GM18867 (cell line): ENCODE data around the gene BATF.
A peak's percentile ranks its signal among the peaks of the same experiment; 100 is the strongest.

Experiments
- ATAC-seq: cut with Tn5 transposase; IDR thresholded peaks from one replicate; pipeline ENCODE4 v1.9.1; 2021; ENCODE audit warnings: mild to moderate bottlenecking, moderate library complexity; ENCODE audit not compliant: unreplicated experiment

Gene BATF

GRCh38 chr14:75559451-75560222 is 37.4 kb downstream of the BATF start:
- peak; percentile 45 for ATAC-seq

GRCh38 chr14:75561013-75561432 is 38.8 kb downstream of the BATF start:
- ATAC-seq, result peak; percentile 43

GRCh38 chr14:75562089-75562488 is 39.8 kb downstream of the BATF start:
- no peak for ATAC-seq

GRCh38 chr14:75562489-75562888 is 40.2 kb downstream of the BATF start:
- ATAC-seq, result no peak

GRCh38 chr14:75563931-75564330 is 41.7 kb downstream of the BATF start:
- ATAC-seq, result no peak

- no peak for ATAC-seq
Observed at GRCh38 chr14:75565056-75565455, 42.8 kb downstream of the BATF start.

- ATAC-seq, result peak; percentile 47
Observed at GRCh38 chr14:75566321-75566720, 44.1 kb downstream of the BATF start.

DNA sequence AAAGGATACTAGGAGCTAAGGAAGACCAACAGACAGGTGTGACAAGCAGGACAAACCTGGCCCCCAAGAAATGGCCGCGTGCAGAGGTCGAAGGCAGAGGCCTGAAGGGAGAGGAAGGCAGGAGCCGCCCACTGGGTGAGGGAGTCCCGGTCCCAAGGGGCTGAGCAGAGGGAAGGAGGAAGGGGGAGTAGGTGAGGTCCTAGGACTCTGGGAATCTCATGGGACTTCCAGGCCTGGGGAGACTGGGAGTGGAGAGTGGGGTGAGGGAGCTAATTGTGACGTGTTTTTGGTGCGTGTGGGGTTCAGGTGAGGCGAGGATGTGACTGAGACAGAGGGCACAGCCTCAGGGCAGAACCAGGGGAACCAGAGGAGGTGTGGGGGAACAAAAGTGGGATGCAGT is 44.5 kb downstream of the BATF start:
- ATAC-seq, result no peak

GRCh38 chr14:75568140-75568539 is 45.9 kb downstream of the BATF start:
- ATAC-seq, result no peak

GRCh38 chr14:75568791-75569190 is 46.5 kb downstream of the BATF start:
- no peak for ATAC-seq

- peak; percentile 53 for ATAC-seq
Observed at GRCh38 chr14:75570797-75571196, 48.5 kb downstream of the BATF start.

DNA sequence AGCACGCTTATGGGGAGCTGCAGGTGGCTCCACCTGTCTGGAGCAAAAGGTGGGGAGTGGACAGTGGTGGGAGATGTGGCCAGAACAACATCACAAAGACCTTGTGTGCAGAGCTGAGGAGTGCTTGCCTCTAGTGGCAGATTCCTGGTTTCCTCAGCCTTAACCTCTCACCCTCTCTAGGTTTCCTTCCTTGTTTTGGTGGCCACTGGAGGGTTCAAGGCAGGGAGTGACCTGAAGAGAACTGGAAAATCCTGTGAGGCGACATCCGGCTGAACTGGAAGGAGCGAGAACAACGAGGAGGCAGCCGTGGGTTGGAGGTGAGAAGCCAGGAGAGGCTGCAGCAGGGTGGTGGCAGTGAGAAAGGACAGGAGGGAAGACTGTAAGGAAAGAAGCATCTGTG is 49.8 kb downstream of the BATF start:
- ATAC-seq, result no peak

GRCh38 chr14:75577090-75577489 is 54.8 kb downstream of the BATF start:
- ATAC-seq, result no peak

GRCh38 chr14:75577729-75578101 is 55.4 kb downstream of the BATF start:
- peak; percentile 86 for ATAC-seq

DNA sequence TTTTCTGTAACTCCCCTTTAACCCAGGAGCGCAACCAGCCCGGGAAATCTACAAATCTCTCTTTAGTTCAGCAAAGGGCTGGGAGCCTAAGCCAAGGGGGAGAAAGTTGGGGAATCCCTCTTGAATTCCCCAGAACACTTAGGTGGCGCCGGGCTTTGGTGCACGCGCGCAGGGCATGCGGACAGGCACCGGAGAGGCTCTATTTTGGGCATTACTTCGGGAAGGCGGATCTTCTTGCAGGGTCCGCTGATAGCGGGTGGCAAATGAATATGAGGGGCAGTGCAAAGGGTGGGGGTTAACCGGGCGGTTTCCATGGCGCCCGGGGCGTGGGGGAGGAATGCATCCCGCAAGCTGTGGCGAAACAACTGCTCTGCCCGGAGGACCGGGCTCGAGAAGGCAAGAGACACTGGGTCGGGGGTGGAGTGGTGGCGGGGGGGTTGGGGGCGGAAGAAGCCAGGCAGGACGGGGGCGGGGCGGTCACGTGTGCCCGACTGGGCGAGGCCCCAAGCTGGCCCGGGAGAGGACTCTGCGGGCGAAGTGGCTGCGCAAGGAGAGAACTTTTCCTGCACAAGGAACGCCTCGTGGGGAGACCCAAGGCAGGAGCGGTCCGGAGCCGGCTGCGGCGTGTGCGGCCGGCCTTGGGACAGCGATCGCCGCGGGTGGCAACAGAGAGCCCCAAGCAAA is 56.0 kb downstream of the BATF start, which contains the start of gene FLVCR2:
TSS of gene FLVCR2 (plus strand) at position 519 of the 684 bp plus-strand sequence. CDS start 353 bp downstream, outside the sequence.
- ATAC-seq, result peak; percentile 40

GRCh38 chr14:75578786-75579337 is 56.6 kb downstream of the BATF start:
- no peak for ATAC-seq

- no peak for ATAC-seq
Observed at GRCh38 chr14:75579338-75579864, 57.1 kb downstream of the BATF start.

GRCh38 chr14:75579882-75580281 is 57.6 kb downstream of the BATF start:
- ATAC-seq, result no peak

- ATAC-seq, result no peak
Observed at GRCh38 chr14:75587388-75587787, 65.1 kb downstream of the BATF start.

DNA sequence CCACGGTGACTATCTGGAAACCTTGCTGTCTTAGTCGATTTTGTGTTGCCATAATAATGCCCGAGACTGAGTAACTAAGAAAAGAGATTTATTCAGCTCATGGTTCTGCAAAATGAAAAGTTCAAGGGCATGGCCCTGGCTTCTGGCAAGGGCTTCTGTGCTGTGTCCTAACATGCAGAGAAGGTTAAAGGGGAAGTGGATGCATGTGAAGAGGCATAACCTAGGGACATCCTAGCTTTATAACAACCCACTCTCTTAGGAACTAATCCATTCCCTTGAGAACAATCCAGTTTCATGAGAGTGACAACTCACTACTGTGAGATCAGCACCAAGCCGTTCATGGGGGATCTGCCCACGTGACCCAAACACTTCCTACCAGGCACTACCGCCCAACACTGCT is 67.7 kb downstream of the BATF start:
- ATAC-seq, result no peak

DNA sequence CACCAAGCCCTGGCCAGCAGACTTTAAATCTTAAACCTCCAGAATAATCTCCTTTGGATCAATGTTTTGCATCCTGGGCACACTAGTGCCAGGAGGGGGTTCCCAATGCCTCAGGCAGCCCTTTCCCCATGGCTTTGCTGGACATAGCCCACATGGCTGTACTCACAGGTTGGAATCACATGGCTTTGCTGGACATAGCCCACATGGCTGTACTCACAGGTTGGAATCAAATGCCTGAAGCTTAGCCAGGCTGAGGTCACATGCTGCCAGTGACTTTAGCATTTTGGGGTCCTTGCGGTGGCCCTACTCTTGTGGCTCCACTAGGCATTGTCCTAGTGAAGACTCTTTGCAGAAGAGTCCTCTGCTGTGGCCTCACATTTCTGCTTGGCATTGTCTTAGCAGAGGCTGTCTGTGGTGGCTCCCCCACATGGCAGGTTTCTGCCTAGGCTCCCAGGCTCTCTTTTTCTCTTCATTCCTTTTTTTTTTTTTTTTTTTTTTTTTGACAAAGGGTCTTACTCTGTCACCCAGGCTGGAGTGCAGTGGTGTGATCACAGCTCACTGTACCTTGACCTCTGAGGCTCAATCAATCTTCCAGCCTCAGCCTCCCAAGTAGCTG is 69.2 kb downstream of the BATF start:
- no peak for ATAC-seq
